KG1 (cell line): ENCODE data around the gene SPIN3.
"Not testable (repeated sequence)": the region's sequence is repeated elsewhere in the genome, so short reads cannot be mapped to it uniquely, and the experiment has no call there.

ENCODE experiments used
- DNase-seq: peaks from one replicate; lab custom pipeline; 2025; lab: John Stamatoyannopoulos, UW

SPIN3 gene

GRCh38 chrX:56995271-56995994 lies at the start of gene SPIN3:
Gene SPIN3 (minus strand): TSS chrX:56995541. CDS start chrX:56994947, 594 bp downstream.
- DNase-seq: no peak

- DNase-seq: no peak
These were observed 48.9 kb upstream of the SPIN3 start for GRCh38 chrX:57044245-57044644.

GRCh38 chrX:57037265-57037664 lies 41.9 kb upstream of the SPIN3 start:
- DNase-seq: not testable (repeated sequence)

- DNase-seq: no peak
These were observed 718 bp downstream of the SPIN3 start for GRCh38 chrX:56994375-56995270.

- no peak for DNase-seq
These were observed 7.6 kb downstream of the SPIN3 start for GRCh38 chrX:56987741-56988140.

GRCh38 chrX:56986138-56986537 lies 9.2 kb downstream of the SPIN3 start:
- DNase-seq: no peak

GRCh38 chrX:56978172-56978571 lies 17.2 kb downstream of the SPIN3 start:
- DNase-seq: peak; percentile 5

GRCh38 chrX:56975611-56976010 lies 19.7 kb downstream of the SPIN3 start:
- no peak for DNase-seq

GRCh38 chrX:56974408-56974807 lies 20.9 kb downstream of the SPIN3 start:
- DNase-seq: no peak

- DNase-seq: no peak
These were observed 25.8 kb downstream of the SPIN3 start for GRCh38 chrX:56969559-56969958.

- DNase-seq: no peak
These were observed 26.4 kb downstream of the SPIN3 start for GRCh38 chrX:56968980-56969379.

- no peak for DNase-seq
These were observed 32.0 kb downstream of the SPIN3 start for GRCh38 chrX:56963377-56963776.

GRCh38 chrX:56947699-56948098 lies 47.6 kb downstream of the SPIN3 start:
- DNase-seq: no peak

GRCh38 chrX:56946201-56946600 lies 49.1 kb downstream of the SPIN3 start:
- not testable (repeated sequence) for DNase-seq

- DNase-seq: not testable (repeated sequence)
These were observed 50.1 kb downstream of the SPIN3 start for GRCh38 chrX:56945226-56945625.

GRCh38 chrX:56943264-56943663 lies 52.1 kb downstream of the SPIN3 start:
- no peak for DNase-seq
